Adrenal gland (tissue), 5 donors: ENCODE data around the gene TTC27.

Source experiments
- POLR2A ChIP-seq, 2 donors: fragments of 450-650 bp; IDR thresholded peaks; one replicate each; pipeline ENCODE4 v1.6.1; 2017; ENCODE audit warnings: antibody characterized with exemption in 2 of 2, mild to moderate bottlenecking in 2 of 2, moderate library complexity in 1 of 2
- TF ChIP-seq, protein P1 (sequence below), 6 experiments: fragments of 450-650 bp in 4 of 6; fragments of 200-600 bp in 2 of 6; sonication (generic) in 1 of 6; IDR thresholded peaks; 1 replicate in 5 of 6; 2 replicates in 1 of 6; pipeline versions ENCODE4 v1.5.1 to v1.8.0; 2016 to 2021; ENCODE audit warnings: antibody characterized with exemption in 6 of 6, mild to moderate bottlenecking in 2 of 6, moderate library complexity in 1 of 6
- donor health status: DM: no; HTN: no; CAD: no.

GRCh38 chr2:32806857-32807256 lies 179.0 kb downstream of the TTC27 start:
- no peak for TF ChIP-seq POLR2A (IDR thresholded peaks at IDR 0.05)
- TF ChIP-seq, protein P1, sequence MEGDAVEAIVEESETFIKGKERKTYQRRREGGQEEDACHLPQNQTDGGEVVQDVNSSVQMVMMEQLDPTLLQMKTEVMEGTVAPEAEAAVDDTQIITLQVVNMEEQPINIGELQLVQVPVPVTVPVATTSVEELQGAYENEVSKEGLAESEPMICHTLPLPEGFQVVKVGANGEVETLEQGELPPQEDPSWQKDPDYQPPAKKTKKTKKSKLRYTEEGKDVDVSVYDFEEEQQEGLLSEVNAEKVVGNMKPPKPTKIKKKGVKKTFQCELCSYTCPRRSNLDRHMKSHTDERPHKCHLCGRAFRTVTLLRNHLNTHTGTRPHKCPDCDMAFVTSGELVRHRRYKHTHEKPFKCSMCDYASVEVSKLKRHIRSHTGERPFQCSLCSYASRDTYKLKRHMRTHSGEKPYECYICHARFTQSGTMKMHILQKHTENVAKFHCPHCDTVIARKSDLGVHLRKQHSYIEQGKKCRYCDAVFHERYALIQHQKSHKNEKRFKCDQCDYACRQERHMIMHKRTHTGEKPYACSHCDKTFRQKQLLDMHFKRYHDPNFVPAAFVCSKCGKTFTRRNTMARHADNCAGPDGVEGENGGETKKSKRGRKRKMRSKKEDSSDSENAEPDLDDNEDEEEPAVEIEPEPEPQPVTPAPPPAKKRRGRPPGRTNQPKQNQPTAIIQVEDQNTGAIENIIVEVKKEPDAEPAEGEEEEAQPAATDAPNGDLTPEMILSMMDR (IDR thresholded peaks at IDR 0.05), result no peak
